Mesenchymal stem cell (in vitro differentiated cells and primary cell): ENCODE measurements around the gene ITSN1.

Source experiments
- DNase-seq: peaks from one replicate; pipeline ENCODE4 v3.0.0-alpha.2; 2013
- H2AFZ ChIP-seq: one replicate; pipeline ENCODE4 v1.6.1; 2013; ENCODE audit warnings: low read depth, mild to moderate bottlenecking, control low read depth, inconsistent platforms, low read length, moderate library complexity
- H2AK5ac ChIP-seq: 2 replicates; pipeline ENCODE4 v1.6.1; 2013; ENCODE audit warnings: low read length, moderate library complexity, mild to moderate bottlenecking, inconsistent platforms; ENCODE audit not compliant: severe bottlenecking
- H2BK120ac ChIP-seq: one replicate; pipeline ENCODE4 v1.6.1; 2013; ENCODE audit warnings: low read depth, mild to moderate bottlenecking, inconsistent platforms, low read length, moderate library complexity
- H2BK12ac ChIP-seq, 2 experiments: one replicate each; pipeline ENCODE4 v1.6.1; 2013; ENCODE audit warnings: inconsistent platforms in 2 of 2, low read length in 2 of 2, mild to moderate bottlenecking in 2 of 2, moderate library complexity in 2 of 2, control low read depth in 1 of 2
- H2BK15ac ChIP-seq: one replicate; pipeline ENCODE4 v1.6.1; 2013; ENCODE audit warnings: mild to moderate bottlenecking, low read depth, inconsistent platforms; ENCODE audit not compliant: poor library complexity, severe bottlenecking
- H2BK5ac ChIP-seq: 2 replicates; pipeline ENCODE4 v1.6.1; 2013; ENCODE audit warnings: low read depth, mild to moderate bottlenecking, low read length, control low read depth, inconsistent platforms; ENCODE audit not compliant: poor library complexity, severe bottlenecking
- H3K14ac ChIP-seq, 2 experiments: one replicate each; pipeline ENCODE4 v1.6.1; 2013; ENCODE audit warnings: inconsistent platforms in 2 of 2, low read length in 2 of 2, control low read depth in 1 of 2, mild to moderate bottlenecking in 1 of 2, moderate library complexity in 1 of 2
- H3K18ac ChIP-seq, 2 experiments: one replicate each; pipeline ENCODE4 v1.6.1; 2013; ENCODE audit warnings: inconsistent platforms in 2 of 2, low read length in 2 of 2, control low read depth in 1 of 2, low read depth in 1 of 2, mild to moderate bottlenecking in 1 of 2
- H3K23ac ChIP-seq, 2 experiments: one replicate each; pipeline ENCODE4 v1.6.1; 2013; ENCODE audit warnings: inconsistent platforms in 2 of 2, low read length in 2 of 2, mild to moderate bottlenecking in 2 of 2, moderate library complexity in 2 of 2, control low read depth in 1 of 2
- H3K27ac ChIP-seq: 2 replicates; pipeline ENCODE4 v1.5.1; 2013; ENCODE audit warnings: mild to moderate bottlenecking, moderate library complexity, low read length, control low read depth, inconsistent platforms; ENCODE audit not compliant: poor library complexity, severe bottlenecking
- H3K27me3 ChIP-seq, 2 experiments: 2 replicates each; pipeline versions ENCODE4 v1.6.1 to v1.7.0; 2013; ENCODE audit warnings: low read length in 2 of 2, mild to moderate bottlenecking in 2 of 2, moderate library complexity in 2 of 2, control low read depth in 1 of 2, inconsistent platforms in 1 of 2; ENCODE audit not compliant: control insufficient read depth in 1 of 2, insufficient read depth in 1 of 2
- H3K36me3 ChIP-seq, 2 experiments: 2 replicates each; pipeline versions ENCODE4 v1.6.1 to v1.7.0; 2013; ENCODE audit warnings: low read length in 2 of 2, control low read depth in 1 of 2, inconsistent platforms in 1 of 2, low read depth in 1 of 2, mild to moderate bottlenecking in 1 of 2; ENCODE audit not compliant: insufficient read depth in 2 of 2, control insufficient read depth in 1 of 2
- H3K4ac ChIP-seq, 2 experiments: one replicate each; pipeline ENCODE4 v1.6.1; 2013; ENCODE audit warnings: inconsistent platforms in 2 of 2, low read length in 2 of 2, mild to moderate bottlenecking in 2 of 2, moderate library complexity in 2 of 2, control low read depth in 1 of 2, low read depth in 1 of 2
- H3K4me1 ChIP-seq: 2 replicates; pipeline ENCODE4 v1.6.1; 2013; ENCODE audit warnings: low read depth, low read length, control low read depth; ENCODE audit not compliant: control insufficient read depth, insufficient read depth
- H3K4me2 ChIP-seq: 2 replicates; pipeline ENCODE4 v1.6.1; 2013; ENCODE audit warnings: low read length, mild to moderate bottlenecking, inconsistent platforms; ENCODE audit not compliant: poor library complexity, severe bottlenecking
- H3K4me3 ChIP-seq, 2 experiments: 2 replicates each; pipeline versions ENCODE4 v1.5.1 to v1.7.0; 2013; ENCODE audit warnings: low read length in 2 of 2, mild to moderate bottlenecking in 2 of 2, control low read depth in 1 of 2, low read depth in 1 of 2; ENCODE audit not compliant: insufficient read depth in 1 of 2
- H3K79me1 ChIP-seq: replicated peaks from 2 replicates; pipeline ENCODE4 v1.6.1; 2013; ENCODE audit warnings: mild to moderate bottlenecking, control low read depth, low read length, inconsistent platforms; ENCODE audit not compliant: poor library complexity, severe bottlenecking
- H3K9ac ChIP-seq: 2 replicates; pipeline ENCODE4 v1.7.0; 2013; ENCODE audit warnings: mild to moderate bottlenecking, low read length, moderate library complexity
- H3K9me3 ChIP-seq: 2 replicates; pipeline ENCODE4 v1.7.0; 2013; ENCODE audit warnings: mild to moderate bottlenecking, low read length; ENCODE audit not compliant: control insufficient read depth
- H4K8ac ChIP-seq: one replicate; pipeline ENCODE4 v1.6.1; 2013; ENCODE audit warnings: inconsistent platforms, mild to moderate bottlenecking, low read length, moderate library complexity
- H4K91ac ChIP-seq: one replicate; pipeline ENCODE4 v1.6.1; 2013; ENCODE audit warnings: mild to moderate bottlenecking, low read length, inconsistent platforms
- WGBS: methylation state at CpG from one replicate; pipeline ENCODE4 v1.1.7; 2013; ENCODE audit warnings: mixed read lengths; 5-methylcytosine and 5-hydroxymethylcytosine counted together

ITSN1 gene

GRCh38 chr21:33881689-33882440 lies 239.6 kb downstream of the ITSN1 start:
- H3K27ac ChIP-seq: no peak overlapping the region
- peak overlapping the region; percentile 49 for H3K4me2 ChIP-seq
- H3K27me3 ChIP-seq: peaks cover 0 to 16% of the 10 kb centered on the region in 2 experiments
- H4K91ac ChIP-seq: no peak overlapping the region
- H2BK5ac ChIP-seq: no peak overlapping the region
- no peak overlapping the region for H2BK120ac ChIP-seq
- H2AK5ac ChIP-seq: no peak overlapping the region
- H3K14ac ChIP-seq: no peak overlapping the region
- no peak for DNase-seq
- 97% methylated on average over 7 of the region's 9 CpGs for WGBS
- H3K4ac ChIP-seq: no peak overlapping the region
- H2BK12ac ChIP-seq: no peak overlapping the region
- no peak overlapping the region for H3K18ac ChIP-seq
- H2AFZ ChIP-seq: no peak overlapping the region
- no peaks in the 10 kb centered on the region for H3K79me1 ChIP-seq
- H2BK15ac ChIP-seq: no peak overlapping the region
- H3K9ac ChIP-seq: no peak overlapping the region
- no peaks in the 10 kb centered on the region for H3K36me3 ChIP-seq
- H3K9me3 ChIP-seq: no peaks in the 10 kb centered on the region
- no peak overlapping the region for H3K4me3 ChIP-seq
- H3K4me1 ChIP-seq: peaks cover 4% of the 10 kb centered on the region
- H4K8ac ChIP-seq: no peak overlapping the region
- no peak overlapping the region for H3K23ac ChIP-seq

GRCh38 chr21:33883118-33883517 lies 240.8 kb downstream of the ITSN1 start:
- no peaks in the 10 kb centered on the region for H3K79me1 ChIP-seq

GRCh38 chr21:33884376-33885171 lies 242.3 kb downstream of the ITSN1 start:
- no peak overlapping the region for H2BK12ac ChIP-seq
- H3K79me1 ChIP-seq: no peaks in the 10 kb centered on the region
- no peak overlapping the region for H3K4ac ChIP-seq
- H2BK120ac ChIP-seq: no peak overlapping the region
- H3K4me3 ChIP-seq: peak overlapping the region in 1 of 2 experiments; percentile 68
- no peak overlapping the region for H3K27ac ChIP-seq
- no peak overlapping the region for H3K4me2 ChIP-seq
- H4K91ac ChIP-seq: no peak overlapping the region
- H3K14ac ChIP-seq: no peak overlapping the region
- H3K36me3 ChIP-seq: no peaks in the 10 kb centered on the region
- H3K4me1 ChIP-seq: peaks cover 4% of the 10 kb centered on the region
- H3K9ac ChIP-seq: peak overlapping the region; percentile 61
- no peak overlapping the region for H3K18ac ChIP-seq
- H2AFZ ChIP-seq: no peak overlapping the region
- H3K27me3 ChIP-seq: peaks cover 0 to 16% of the 10 kb centered on the region in 2 experiments
- H3K23ac ChIP-seq: no peak overlapping the region
- H2BK15ac ChIP-seq: no peak overlapping the region
- H2BK5ac ChIP-seq: no peak overlapping the region
- DNase-seq: no peak
- H4K8ac ChIP-seq: no peak overlapping the region
- H3K9me3 ChIP-seq: no peaks in the 10 kb centered on the region
- no peak overlapping the region for H2AK5ac ChIP-seq
- WGBS: 90% methylated on average over 20 of the region's 20 CpGs

More at GRCh38 chr21:33883118-33883517, 240.8 kb downstream of the ITSN1 start:
- Histone ChIP-seq H3K36me3 (no peaks in the 10 kb centered on the region), H4K8ac (no peak overlapping the region), H3K27me3 (peaks cover 0 to 16% of the 10 kb centered on the region in 2 experiments), H2BK12ac (no peak overlapping the region), H3K27ac (no peak overlapping the region), H3K18ac (no peak overlapping the region), H3K4me1 (peaks cover 4% of the 10 kb centered on the region), H3K4me3 (no peak overlapping the region), H3K9me3 (no peaks in the 10 kb centered on the region), H2BK5ac (no peak overlapping the region), H3K4ac (no peak overlapping the region), H2AK5ac (no peak overlapping the region), H3K4me2 (no peak overlapping the region), H3K9ac (no peak overlapping the region), H3K23ac (no peak overlapping the region), H3K14ac (no peak overlapping the region), H4K91ac (no peak overlapping the region), H2BK15ac (no peak overlapping the region), H2BK120ac (no peak overlapping the region), H2AFZ (no peak overlapping the region)
- 94% methylated on average over 8 of the region's 12 CpGs for WGBS
- DNase-seq: no peak

GRCh38 chr21:33885172-33885514 lies 242.8 kb downstream of the ITSN1 start:
- Histone ChIP-seq H2BK120ac (no peak overlapping the region), H2BK15ac (no peak overlapping the region)

More at GRCh38 chr21:33885172-33885514, 242.8 kb downstream of the ITSN1 start:
- WGBS: 77% methylated on average over 7 of the region's 7 CpGs
- no peak overlapping the region for H2BK12ac ChIP-seq
- no peak overlapping the region for H2AK5ac ChIP-seq
- H3K4me3 ChIP-seq: no peak overlapping the region
- no peak overlapping the region for H3K4me2 ChIP-seq
- H4K8ac ChIP-seq: no peak overlapping the region
- H3K23ac ChIP-seq: no peak overlapping the region
- peaks cover 4% of the 10 kb centered on the region for H3K4me1 ChIP-seq
- H3K14ac ChIP-seq: no peak overlapping the region
- H3K9me3 ChIP-seq: no peaks in the 10 kb centered on the region
- no peak overlapping the region for H4K91ac ChIP-seq
- DNase-seq: no peak
- peaks cover 0 to 16% of the 10 kb centered on the region in 2 experiments for H3K27me3 ChIP-seq
- H3K4ac ChIP-seq: no peak overlapping the region
- no peaks in the 10 kb centered on the region for H3K36me3 ChIP-seq
- peak overlapping the region; percentile 61 for H3K9ac ChIP-seq
- no peaks in the 10 kb centered on the region for H3K79me1 ChIP-seq
- no peak overlapping the region for H3K27ac ChIP-seq
- H2AFZ ChIP-seq: no peak overlapping the region
- H3K18ac ChIP-seq: no peak overlapping the region
- no peak overlapping the region for H2BK5ac ChIP-seq
